HFF-Myc (cell line): ENCODE data around the gene OR9Q1.

Experiments
- DNase-seq: peaks from one replicate; pipeline ENCODE4 v3.0.0-alpha.2; 2011; ENCODE audit warnings: low read depth; ENCODE audit errors: extremely low read depth
- H3K4me3 ChIP-seq: replicated peaks from 2 replicates; pipeline ENCODE4 v1.5.1; 2011; ENCODE audit warnings: low read depth, mild to moderate bottlenecking, control low read depth, low read length
- CTCF ChIP-seq: IDR thresholded peaks from 2 replicates; pipeline ENCODE4 v1.5.1; 2012; ENCODE audit warnings: mild to moderate bottlenecking, low read depth, low read length, control low read depth; ENCODE audit errors: missing control alignments

The OR9Q1 gene

GRCh38 chr11:58030653-58031052, 7.0 kb downstream of the OR9Q1 start, which contains the start of gene OR6Q1:
Gene OR6Q1, plus strand, starts transcription at chr11:58030953. Its CDS starts 0 bp downstream, at chr11:58030953.
- no peak for DNase-seq
- TF ChIP-seq CTCF: no peak
- H3K4me3 ChIP-seq: no peak within 1 kb of the TSS

GRCh38 chr11:58034471-58034870, 10.8 kb downstream of the OR9Q1 start:
- DNase-seq: no peak
- H3K4me3 ChIP-seq: no peak overlapping the region
- TF ChIP-seq CTCF: no peak

GRCh38 chr11:58039589-58039988, 15.9 kb downstream of the OR9Q1 start:
- DNase-seq: no peak
- no peak for TF ChIP-seq CTCF
- no peak overlapping the region for H3K4me3 ChIP-seq

GRCh38 chr11:58043379-58043778, 19.7 kb downstream of the OR9Q1 start:
- no peak for DNase-seq
- TF ChIP-seq CTCF: no peak
- no peak overlapping the region for H3K4me3 ChIP-seq

- no peak overlapping the region for H3K4me3 ChIP-seq
- no peak for TF ChIP-seq CTCF
- DNase-seq: no peak
Measured at GRCh38 chr11:58046231-58046630, 22.6 kb downstream of the OR9Q1 start.

GRCh38 chr11:58047818-58048217, 24.1 kb downstream of the OR9Q1 start:
- no peak for TF ChIP-seq CTCF
- H3K4me3 ChIP-seq: no peak overlapping the region
- no peak for DNase-seq

- TF ChIP-seq CTCF: no peak
- DNase-seq: no peak
Measured at GRCh38 chr11:58055806-58056401, 32.2 kb downstream of the OR9Q1 start.

More at GRCh38 chr11:58055806-58056401, 32.2 kb downstream of the OR9Q1 start:
- H3K4me3 ChIP-seq: no peak overlapping the region
